Measurements from ENCODE around the gene SEC31B.

Gene SEC31B

DNA sequence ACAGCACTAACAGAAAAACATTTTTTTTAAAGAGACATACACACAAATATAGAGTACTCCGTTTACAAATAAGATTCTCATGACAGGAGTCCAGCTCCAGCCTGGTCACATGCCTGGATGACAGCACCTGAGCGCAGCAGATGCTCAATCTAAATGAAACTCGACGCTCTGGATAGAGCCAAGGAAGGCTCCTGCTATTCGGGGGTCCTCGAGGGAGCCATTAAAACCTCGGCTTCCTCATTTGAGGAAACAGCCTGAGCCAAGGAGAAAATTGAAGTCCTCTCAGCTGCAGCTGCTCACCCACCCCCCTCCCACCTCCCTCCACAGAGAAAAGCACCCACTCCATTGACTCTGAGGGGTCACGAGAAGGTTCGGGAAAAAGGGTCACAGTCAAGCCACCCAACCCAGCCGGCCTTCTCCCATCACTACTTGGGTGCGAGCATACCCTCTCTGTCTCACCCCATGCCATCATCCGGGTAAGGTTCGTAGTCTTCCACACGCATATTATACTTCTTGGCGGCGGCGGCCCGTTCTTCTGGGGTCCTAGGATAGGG, 9.3 kb upstream of the SEC31B start:
- DNase-seq, result no peak

DNA sequence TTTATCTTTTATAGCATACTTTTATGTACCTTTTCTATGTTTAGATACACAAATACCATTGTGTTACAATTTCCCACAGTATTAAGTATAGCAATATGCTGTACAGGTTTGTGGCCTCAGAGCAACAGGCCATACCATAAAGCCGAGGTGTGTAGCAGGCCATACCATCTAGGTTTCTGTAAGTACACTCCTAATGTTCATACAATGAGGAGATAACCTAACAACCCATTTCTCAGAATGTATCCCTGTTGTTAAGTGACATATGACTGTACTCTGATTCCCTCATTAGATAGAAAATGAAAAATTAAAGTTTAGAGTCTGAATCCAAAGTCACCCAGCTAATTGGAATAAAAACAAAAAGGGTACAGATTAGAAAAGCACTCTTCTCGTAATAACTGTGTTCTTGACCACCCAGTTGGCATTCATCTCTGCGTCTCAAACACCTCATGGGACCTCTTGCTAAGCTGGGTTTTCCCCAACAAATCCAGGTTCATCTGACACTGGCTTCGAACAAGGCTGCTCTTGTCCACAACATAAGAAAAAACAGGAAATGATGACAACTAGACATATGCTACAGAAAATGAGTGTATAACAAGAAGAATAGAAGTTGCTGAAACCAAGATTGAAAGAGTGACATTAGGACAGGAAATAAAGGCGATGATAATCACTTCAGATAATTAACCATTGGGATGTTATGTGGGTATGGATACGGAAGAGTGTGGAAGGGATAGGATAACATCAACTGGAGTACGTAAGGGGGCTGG, 8.6 kb upstream of the SEC31B start:
- no peak for DNase-seq

DNA sequence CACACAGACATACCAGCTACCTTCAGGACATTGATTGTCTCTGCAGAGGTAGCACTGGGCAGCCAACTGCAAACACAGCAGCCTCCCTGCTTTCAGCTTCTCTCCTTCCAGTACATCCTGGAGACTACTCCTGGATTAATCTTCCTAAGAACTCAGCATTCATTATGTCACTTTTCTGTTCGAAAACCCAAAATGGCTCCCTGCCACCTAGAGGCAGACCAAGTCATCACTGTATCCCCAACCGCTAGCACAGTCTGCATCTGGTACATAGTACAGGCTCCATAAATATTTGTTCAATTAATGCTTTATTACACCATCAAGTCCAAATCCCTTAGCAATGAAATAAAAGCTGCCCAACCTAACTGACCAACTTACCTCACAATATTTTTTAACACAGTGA, 5.0 kb upstream of the SEC31B start:
- DNase-seq, result no peak

DNA sequence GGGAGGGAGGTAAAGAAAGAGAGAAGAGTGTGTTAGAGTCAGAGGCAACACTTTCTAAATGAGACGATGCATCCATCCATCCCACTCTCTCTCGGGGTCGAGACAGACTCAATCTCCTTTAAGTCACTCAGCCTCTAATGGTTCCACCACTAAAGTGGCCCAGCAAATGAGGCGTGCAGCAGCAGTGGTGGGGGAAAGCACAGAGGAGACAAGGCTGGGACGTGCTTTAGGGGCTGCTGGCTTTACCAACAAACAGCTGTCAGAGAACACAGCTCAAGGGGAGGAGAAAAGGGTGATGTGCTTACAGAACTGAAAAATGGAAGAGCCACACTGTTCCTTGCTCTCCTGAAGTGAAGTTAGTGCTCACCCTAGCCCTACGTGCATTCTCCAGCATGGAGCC, 4.5 kb upstream of the SEC31B start:
- DNase-seq, result no peak

DNA sequence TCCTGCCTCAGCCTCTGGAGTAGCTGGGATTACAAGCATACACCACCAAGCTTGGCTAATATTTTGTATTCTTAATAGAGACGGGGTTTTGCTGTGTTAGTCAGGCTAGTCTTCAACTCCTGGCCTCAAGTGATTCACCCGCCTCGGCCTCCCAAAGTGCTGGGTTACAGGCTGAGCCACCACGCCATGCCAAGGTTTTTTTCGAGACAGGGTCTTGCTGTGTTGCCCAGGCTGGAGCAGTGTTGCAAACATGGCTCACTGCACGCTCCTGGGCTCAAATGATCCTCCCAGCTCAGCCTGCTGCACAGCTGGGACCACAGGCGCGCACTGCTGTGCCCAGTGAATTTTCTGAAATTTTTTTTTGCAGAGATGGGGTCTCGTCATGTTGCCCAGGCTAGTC, 3.3 kb upstream of the SEC31B start:
- DNase-seq, result no peak

DNA sequence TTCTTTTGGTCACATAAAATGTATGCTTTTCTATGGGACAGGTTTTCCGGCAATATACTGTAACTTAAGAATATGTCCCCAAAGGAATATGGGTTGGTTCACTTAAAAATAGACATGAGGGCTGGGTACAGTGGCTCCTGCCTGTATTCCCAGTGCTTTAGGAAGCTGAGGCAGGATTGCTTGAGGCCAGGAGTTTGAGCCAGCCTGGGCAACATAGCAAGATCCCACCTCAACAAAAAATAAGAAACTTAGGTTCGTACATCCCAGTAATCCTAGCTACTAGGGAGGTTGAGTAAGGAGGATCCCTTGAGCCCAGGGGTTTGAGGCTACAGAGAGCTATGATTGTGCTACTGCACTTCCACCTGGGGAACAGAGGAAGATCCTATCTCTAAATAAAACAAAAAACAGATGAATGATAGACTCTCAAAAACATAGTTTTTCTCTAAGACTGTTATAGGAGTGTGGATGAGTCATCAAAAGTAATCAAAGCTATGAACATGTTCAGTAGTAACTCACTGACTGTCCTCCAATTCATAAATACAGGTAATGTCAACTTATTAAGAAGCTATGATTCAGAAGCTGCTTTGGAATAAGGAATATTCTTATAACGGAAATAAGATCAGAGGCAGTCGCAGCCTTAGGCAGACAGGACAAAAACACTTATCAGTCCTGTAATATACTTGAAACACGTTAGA, 2.6 kb upstream of the SEC31B start:
- DNase-seq, result no peak

DNA sequence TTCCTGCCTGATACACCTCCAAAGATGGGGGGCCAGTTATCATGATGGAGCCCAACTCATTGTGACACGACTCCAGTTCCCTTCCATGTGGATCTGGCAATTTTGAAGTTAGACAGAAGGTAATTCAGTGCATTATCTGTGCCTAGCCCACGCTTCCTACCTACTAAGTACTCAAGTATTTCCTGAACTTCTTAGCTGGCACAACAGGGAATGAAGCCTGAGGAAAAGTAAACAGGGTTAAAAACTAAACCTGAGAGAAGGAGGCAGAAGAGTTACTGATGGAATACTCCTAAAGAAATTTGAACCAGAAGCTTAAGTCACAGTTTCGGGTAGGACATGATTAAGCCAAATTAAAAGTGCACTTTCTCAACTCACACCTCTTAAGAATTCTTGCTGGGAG, 1.1 kb upstream of the SEC31B start:
- DNase-seq, result no peak

DNA sequence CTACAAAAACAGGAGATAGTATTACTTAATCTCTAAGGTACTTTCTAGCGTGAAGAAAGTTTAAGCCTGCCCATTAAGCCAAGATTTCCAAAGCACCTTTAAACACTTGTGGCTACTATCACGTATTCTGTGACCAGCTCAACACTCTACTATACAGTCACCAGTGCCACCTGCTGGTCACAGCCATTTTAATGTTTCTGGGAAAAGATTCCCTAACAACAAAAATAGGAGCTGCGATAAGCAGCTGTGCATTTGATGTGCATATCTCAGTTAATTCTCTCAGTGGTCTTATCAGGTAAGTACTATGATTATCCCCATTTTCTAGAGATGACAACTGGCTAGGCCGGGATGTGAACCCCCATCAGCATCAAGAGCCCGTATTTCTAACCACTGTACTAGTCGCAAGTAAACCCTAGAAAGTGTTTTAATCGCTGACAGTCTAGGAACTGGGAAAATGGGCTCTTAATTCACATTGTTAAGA, 860 bp downstream of the SEC31B start:
- DNase-seq, result peak; percentile 60

DNA sequence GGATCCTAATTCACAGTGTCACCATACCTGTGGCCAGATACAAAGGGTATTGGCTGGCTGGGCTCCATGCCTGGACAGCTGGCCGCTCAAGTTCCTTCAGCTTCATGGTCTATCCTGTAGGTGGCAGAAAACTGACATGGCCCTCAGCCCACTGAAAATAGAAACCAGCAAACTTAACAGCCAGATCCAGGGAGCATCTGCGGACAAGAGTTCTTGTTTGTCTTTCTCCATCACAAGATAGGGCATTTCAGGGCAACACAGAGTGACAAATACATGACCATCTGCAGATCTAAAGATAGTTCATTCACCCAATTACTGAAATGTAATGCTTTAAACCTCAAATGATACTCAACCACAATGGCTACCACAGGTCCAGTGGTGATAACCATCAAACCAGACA, 2.8 kb downstream of the SEC31B start:
- DNase-seq, result no peak

DNA sequence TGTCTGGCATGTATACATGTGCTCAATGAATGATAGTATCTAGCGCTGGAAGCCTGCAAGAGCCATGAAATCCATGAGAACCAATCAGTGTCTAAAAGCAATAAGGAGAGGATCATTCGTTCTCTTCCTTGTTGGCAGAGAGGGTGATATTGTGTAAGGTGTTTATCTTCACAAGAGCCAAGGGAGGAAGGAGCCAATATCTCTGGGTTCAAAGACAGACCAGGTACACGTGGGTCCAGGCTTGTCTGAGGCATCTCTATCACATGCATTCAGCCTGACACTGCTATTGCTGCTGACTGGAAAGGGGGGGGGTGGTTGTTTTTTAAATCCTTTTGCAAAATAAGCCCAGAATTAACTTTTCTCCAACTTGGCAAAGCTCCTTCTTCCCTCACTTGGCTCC, 4.0 kb downstream of the SEC31B start:
- no peak for DNase-seq

DNA sequence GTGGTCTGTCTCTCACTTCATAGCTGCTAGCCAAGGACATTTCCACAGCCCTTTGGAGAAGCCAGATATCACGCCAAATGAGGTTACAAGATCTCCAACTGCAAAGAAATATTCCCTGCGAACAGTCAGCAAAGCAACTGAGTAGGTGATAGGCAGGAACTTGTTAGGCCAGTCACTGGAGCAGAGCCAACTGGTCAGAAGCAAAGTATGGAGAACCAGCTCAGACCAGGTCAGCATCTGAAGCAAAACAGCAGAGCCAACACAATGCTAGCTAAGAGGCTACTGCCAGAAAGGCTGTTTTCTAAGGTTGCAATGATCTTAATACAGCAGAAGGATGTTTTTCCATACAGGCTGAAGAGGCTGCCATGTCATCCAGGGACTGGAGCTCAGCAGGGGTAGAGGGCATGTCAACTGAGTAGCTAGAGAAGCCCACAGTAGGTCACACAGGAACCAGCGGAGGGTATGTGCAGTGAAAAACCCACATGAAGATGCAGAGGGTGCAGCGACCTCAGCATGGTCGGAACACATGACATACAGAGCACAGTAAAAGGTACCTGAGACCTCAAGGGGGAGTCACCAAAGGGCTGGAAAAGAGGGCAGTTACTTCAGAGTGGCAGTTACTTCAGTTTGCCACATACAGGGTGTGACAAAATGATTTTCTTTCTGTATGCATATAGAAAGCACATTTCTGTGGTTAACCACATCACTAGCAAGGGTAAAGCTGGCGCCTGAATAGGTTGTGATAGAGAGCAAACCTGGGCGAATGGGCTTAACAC, 8.9 kb downstream of the SEC31B start:
- DNase-seq, result peak; percentile 38

DNA sequence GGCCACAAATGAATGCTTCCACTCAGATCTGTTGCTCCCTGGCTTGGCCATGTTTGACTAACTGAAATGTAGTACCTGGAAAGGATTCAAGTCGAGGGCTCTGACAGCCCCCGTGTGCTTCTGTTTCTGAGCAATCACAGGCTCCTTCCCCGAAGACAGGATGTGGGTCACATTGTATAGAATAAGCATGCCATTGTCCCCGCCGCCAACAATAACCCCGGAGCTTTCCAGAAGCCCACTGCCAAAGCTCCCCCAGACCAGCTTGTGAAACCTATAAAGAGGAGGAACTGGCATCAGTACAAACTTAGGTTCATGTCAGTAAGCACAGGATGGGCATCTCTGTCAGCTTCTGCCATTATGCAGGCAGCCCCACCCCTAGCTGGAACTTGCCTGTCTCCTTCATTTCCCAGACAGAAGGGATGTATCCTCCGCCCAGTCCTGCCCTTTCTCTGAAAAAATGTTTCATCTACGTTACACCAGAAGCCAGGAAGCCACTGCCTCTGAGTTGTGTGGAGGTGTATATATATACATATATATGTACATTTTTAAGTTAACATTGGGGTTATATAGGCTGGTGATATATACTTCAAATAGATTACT, 10.3 kb downstream of the SEC31B start:
- DNase-seq, result peak; percentile 50

DNA sequence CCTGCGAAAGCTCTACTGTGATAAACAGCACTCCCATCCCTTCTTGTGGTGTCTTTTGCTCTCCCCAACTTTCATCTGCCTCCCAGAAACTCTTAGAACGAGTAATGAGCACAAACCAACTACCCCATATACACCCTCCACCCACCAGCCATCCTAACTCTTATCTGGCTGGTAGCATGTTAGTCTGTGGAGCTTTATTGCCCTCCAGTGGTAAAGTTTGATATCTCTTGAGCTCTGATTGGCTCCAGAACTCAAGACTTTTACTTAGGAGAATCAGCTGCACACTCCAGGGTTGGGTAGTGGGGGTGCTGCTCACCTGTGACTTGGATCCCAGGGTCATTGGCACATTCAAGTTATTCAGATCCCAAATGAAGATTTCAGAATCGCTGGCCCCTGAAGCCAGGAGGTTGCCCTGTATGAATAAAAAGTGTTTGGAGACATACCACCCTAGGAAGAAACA, 10.9 kb downstream of the SEC31B start:
- DNase-seq, result no peak

DNA sequence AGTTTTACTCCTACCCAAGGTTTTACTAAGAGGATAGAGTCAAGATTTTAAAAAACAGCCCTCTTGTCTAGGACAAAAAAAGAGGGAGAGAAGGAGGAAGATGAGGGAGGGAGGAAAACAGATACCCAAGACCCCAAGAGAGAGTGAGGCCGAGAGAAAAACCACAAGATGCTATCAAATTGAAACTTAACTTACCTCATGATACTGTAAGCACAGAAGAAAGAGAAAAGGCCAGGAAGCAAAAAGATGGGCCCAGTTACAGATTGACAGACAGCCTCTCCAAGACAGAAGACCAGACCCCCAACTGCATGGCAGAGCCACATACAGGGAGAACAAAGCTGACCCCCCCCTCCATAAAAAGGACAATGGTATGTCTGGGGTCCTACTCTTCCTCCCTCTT, 11.4 kb downstream of the SEC31B start:
- DNase-seq, result no peak

DNA sequence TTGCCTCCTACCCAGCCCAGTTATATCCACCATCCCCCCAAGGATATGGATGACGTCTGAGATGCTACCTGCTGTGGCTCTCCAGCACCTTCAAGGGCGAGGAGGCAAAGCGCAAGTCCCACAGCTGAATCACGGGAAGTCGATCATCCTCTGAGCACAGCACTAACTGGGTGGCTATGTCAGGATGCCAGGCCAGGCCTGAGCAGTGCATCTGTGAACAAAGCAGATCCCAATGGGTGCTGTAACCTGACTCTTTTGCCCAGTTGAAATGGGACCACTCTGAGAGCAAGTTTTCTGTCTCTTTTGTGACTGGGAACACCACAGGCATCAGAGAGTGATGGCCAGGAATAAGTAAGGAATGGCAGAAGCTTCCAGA, 12.3 kb downstream of the SEC31B start:
- no peak for DNase-seq

DNA sequence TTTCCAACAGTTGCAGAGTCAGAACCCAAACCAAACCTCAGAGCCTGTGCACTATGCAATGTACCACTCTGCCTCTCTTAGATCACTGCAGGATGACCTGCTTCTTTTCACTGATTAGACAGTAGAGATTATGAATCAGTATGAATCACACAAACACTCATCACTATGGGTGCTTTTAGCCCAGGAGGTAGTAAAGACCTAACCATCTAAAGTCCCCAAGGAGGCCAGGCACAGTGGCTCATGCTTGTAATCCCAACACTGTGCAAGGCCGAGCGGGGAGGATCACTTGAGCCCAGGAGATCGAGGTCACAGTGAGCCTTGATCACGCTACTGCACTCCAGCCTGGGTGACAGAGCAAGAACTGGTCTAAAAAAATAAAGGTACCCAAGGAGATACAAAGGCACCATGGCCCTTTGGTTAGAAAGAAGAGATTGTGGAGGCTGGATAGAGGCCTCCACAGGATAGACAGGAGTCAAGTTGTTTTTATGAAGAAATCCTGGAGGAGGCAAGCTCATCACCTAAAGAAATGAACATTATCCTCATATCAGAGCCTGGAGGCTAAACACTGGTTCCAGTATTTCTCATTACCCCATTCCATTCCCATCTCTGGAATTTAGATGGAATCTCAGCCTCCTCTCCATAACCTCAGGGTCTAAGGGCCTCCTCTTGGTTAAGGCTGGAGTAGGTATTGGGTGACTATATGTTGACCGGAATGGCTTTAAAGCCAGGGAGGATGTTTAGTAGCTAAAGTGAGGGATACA, 12.9 kb downstream of the SEC31B start:
- no peak for DNase-seq

DNA sequence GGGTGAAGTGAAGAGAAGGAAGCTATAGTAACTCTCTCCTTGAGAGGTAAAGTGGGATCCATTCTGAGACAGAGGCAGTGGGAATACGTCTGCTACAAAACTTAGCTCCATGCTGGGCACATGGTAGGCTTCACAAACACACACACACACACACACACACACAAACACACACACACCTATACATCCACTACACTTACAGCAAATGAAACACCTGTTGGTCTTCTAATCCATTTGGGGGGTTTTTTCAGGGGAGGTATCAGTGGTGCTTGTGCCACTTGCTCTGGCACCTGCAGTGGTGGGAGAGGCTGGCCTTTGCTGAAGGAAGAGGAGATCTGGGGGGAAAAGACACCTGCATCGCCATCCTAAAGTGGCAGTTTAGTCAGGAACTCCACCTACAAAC, 14.5 kb downstream of the SEC31B start:
- no peak for DNase-seq

DNA sequence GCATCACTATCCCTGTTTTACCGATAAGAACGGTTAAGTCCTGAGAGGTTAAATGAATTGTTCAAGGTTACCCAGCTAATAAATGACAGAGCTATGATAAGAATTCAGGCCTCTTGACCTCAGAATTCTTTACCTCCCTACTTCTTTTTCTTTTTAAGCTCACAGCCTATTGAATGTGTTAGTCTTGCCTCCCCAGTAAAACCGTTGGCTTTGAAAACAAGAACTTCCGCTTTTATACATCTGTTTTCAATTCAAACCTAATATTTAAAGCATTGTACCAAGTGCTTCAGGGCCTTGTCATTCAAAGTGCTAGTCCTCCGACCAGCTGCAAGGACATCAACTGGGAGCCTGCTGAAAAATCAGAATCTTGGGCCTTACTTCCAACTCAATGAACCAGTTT, 15.6 kb downstream of the SEC31B start:
- no peak for DNase-seq

DNA sequence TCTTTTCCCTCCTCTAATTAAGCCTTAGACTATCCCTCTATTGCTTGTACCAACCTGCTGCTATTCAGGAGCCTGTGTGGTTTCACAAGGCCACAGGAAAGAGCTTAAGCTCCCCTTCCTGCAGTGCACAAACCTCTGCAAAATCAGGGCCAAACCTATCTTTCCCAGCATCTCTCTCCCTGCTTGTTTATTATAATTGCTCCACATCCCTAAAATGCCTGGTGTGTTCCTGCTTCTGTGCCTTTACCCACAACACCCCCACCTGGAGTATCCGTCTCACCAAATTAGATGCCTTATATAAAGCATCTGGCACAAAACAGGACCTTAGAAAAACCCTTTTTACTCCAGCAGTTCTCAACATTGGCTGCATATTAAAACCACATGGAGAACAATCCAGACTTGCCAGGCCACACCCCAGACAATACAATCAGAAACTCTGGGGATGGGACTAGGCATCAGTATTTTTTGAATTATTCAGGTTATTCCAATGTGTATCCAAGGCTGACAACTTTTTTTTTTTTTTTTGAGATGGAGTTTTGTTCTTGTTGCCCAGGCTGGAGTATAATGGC, 16.7 kb downstream of the SEC31B start:
- DNase-seq, result no peak

DNA sequence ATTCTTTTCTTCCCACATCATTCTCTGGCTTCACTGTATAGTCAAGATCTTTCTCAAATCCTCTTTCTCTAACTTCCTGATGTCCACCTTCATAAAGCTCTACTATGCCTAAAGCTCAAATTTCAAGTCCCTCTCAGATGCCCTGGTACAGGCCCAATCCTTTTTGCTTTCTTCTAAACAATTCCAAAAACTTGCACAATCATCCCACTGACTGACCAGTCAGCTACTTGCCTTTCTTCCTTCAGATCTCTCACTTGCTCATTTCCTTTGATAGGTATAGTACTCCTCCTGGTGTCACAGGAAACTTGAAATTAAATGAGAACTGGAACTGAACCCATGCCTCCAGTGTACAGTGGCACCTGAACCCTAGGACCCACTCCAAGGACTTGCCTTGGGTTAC, 18.2 kb downstream of the SEC31B start:
- DNase-seq, result no peak

DNA sequence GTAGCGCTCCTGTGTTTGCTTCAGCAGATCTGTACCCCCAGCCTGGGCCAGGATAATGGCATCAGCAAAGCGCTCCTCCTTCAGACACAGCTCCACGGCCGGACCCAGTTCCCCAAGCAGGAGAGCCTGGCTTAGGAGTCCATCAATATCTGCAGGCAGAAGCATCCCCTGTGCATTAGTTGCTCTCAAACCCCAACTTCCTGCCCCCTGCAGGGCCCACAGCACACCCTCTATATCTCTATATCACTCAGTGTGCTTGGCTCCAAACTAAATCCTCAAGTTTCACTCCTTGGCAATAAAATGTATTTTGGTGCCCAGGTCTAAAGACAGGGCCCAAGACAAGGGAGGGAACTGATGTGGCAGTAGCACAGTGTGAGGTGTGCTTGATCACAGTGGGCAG, 21.6 kb downstream of the SEC31B start:
- no peak for DNase-seq

DNA sequence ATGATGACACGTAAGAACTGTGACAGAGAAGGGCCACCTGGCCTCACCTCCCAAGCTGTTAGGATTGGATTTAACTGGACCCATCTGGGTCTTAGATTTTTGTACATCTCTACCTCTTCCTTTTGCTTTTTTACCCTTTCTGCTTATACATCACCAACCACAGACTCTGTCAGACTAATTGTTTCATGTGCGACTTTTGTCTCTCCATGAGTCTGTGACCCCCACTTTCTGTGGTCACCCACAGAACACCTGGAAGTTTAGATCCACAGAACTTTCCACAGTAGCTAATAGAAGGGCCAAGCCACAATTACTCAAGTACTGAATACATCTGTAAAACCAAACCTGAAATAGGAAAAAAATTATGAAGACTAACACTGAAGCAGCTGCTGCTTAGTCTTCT, 23.1 kb downstream of the SEC31B start:
- no peak for DNase-seq
